HepG2 (cell line): ENCODE data around the gene PIP4K2C. TPM values are rescaled to one million over a fixed set of nuclear protein-coding genes. Genes with fewer than 3 reads are reported as not detected.

Experiments used
- ARID2 ChIP-seq: sonication (generic); formaldehyde crosslinking; IDR thresholded peaks from 2 replicates; pipeline ENCODE4 v1.8.1; 2022; ENCODE audit warnings: mild to moderate bottlenecking, missing genetic modification reagents, borderline replicate concordance
- ATF3 ChIP-seq: sonication (generic); formaldehyde crosslinking; IDR thresholded peaks from 2 replicates; pipeline ENCODE4 v1.4.0; 2020; ENCODE audit warnings: missing genetic modification reagents
- DNMT1 ChIP-seq: sonication (generic); formaldehyde crosslinking; IDR thresholded peaks from 2 replicates; pipeline ENCODE4 v1.5.1; 2020; ENCODE audit warnings: mild to moderate bottlenecking, missing genetic modification reagents
- DPF2 ChIP-seq: sonication (generic); formaldehyde crosslinking; IDR thresholded peaks from 2 replicates; pipeline ENCODE4 v1.4.0; 2020; ENCODE audit warnings: mild to moderate bottlenecking, low read depth, missing genetic modification reagents, borderline replicate concordance
- FOXP4 ChIP-seq: sonication (generic); formaldehyde crosslinking; IDR thresholded peaks from 2 replicates; pipeline ENCODE4 v1.4.0; 2020; ENCODE audit warnings: missing genetic modification reagents
- HMGA1 ChIP-seq: sonication (generic); formaldehyde crosslinking; conservative IDR thresholded peaks from 2 replicates; pipeline ENCODE4 v1.4.0; 2020; ENCODE audit warnings: missing genetic modification reagents
- HNF1A ChIP-seq, 2 experiments: sonication (generic) in 1 of 2; formaldehyde crosslinking in 1 of 2; IDR thresholded peaks; 2 replicates each; pipeline versions ENCODE4 v1.4.0 to v1.6.1; 2016 to 2020; ENCODE audit warnings: borderline replicate concordance in 1 of 2, low read depth in 1 of 2, mild to moderate bottlenecking in 1 of 2, missing genetic modification reagents in 1 of 2
- KDM4B ChIP-seq: sonication (generic); formaldehyde crosslinking; IDR thresholded peaks from 2 replicates; pipeline ENCODE4 v1.4.0; 2020; ENCODE audit warnings: missing genetic modification reagents
- PRDM4 ChIP-seq: sonication (generic); formaldehyde crosslinking; IDR thresholded peaks from 2 replicates; pipeline ENCODE4 v1.9.0; 2021; ENCODE audit warnings: missing genetic modification reagents, borderline replicate concordance
- SRSF1 ChIP-seq: fragments of 200-400 bp; formaldehyde crosslinking; optimal IDR thresholded peaks from 2 replicates; pipeline ENCODE3; 2017; ENCODE audit warnings: mild to moderate bottlenecking, low read depth, low read length, moderate library complexity
- ZC3H4 ChIP-seq: sonication (generic); formaldehyde crosslinking; IDR thresholded peaks from 2 replicates; pipeline ENCODE4 v1.4.0; 2020; ENCODE audit warnings: missing genetic modification reagents, borderline replicate concordance
- ZFAT ChIP-seq: sonication (generic); formaldehyde crosslinking; conservative IDR thresholded peaks from 2 replicates; pipeline ENCODE4 v1.8.1; 2023; ENCODE audit warnings: missing genetic modification reagents, inconsistent platforms
- ZNF292 ChIP-seq: sonication (generic); formaldehyde crosslinking; IDR thresholded peaks from 2 replicates; pipeline ENCODE4 v1.8.1; 2022; ENCODE audit warnings: mild to moderate bottlenecking, low read depth, missing genetic modification reagents, borderline replicate concordance
- ZNF30 ChIP-seq: sonication (generic); formaldehyde crosslinking; IDR thresholded peaks from 2 replicates; pipeline ENCODE4 v1.5.0; 2020; ENCODE audit warnings: mild to moderate bottlenecking, missing genetic modification reagents
- ZNF556 ChIP-seq: sonication (generic); formaldehyde crosslinking; IDR thresholded peaks from 2 replicates; pipeline ENCODE4 v1.4.0; 2020; ENCODE audit warnings: mild to moderate bottlenecking, missing genetic modification reagents, borderline replicate concordance
- ZNF605 ChIP-seq: sonication (generic); formaldehyde crosslinking; IDR thresholded peaks from 2 replicates; pipeline ENCODE4 v1.8.0; 2022; ENCODE audit warnings: mild to moderate bottlenecking, missing genetic modification reagents
- ZSCAN20 ChIP-seq: sonication (generic); formaldehyde crosslinking; IDR thresholded peaks from 2 replicates; pipeline ENCODE4 v1.4.0; 2020; ENCODE audit warnings: missing genetic modification reagents, mild to moderate bottlenecking, borderline replicate concordance
- polyA plus RNA-seq, 8 experiments: library from polyadenylated mRNA; depleted of rRNA in 3 of 8; stranded (reverse) in 7 of 8; unstranded in 1 of 8; fragments of >200 nt; fragmentation: Illumina TruSeq in 4 of 8; extraction: Trizol in 4 of 8; gene quantifications; 2 replicates each; pipeline versions ENCODE4 v1.2.1 to v1.2.3, GENCODE V29; 2011 to 2016; ENCODE audit warnings: low read depth in 4 of 8, missing spikeins in 1 of 8, mixed read lengths in 1 of 8; ENCODE audit not compliant: insufficient read depth in 1 of 8
- total RNA-seq, 5 experiments: library from RNA; depleted of rRNA; stranded (reverse); fragments of >200 nt; fragmentation: Illumina TruSeq; extraction: Trizol; gene quantifications; 2 replicates each; pipeline ENCODE4 v1.2.3, GENCODE V29; 2016; ENCODE audit warnings: low read depth in 1 of 5

The PIP4K2C gene
- total and polyA plus RNA-seq, 2 of the 13 experiments (the other 11 are each of a cell fraction or from before 2014, with no cell fraction given), result 23.3 to 26.4 TPM

GRCh38 chr12:57632073-57632957 is 41.3 kb downstream of the PIP4K2C start (continued):
- TF ChIP-seq HNF1A (IDR thresholded peaks at IDR 0.05; ENCODE audit: low read depth) (no peak), HNF1A (CRISPR knock-in tag; IDR thresholded peaks at IDR 0.05; ENCODE audit: borderline replicate concordance) (no peak), ZNF605 (CRISPR knock-in tag) (no peak), HMGA1 (CRISPR knock-in tag) (no peak), ATF3 (CRISPR knock-in tag) (no peak), KDM4B (CRISPR knock-in tag) (no peak), ZC3H4 (CRISPR knock-in tag) (no peak), ZNF556 (CRISPR knock-in tag) (no peak), DNMT1 (CRISPR knock-in tag) (no peak), DPF2 (CRISPR knock-in tag) (no peak), ARID2 (peak; percentile 63; the same call in 1 of the 2 replicates), ZFAT (no peak), FOXP4 (no peak), SRSF1 (peak; percentile 6), ZNF30 (CRISPR knock-in tag) (no peak), ZNF292 (no peak), PRDM4 (no peak), ZSCAN20 (CRISPR knock-in tag) (no peak)
